ENCODE data around the gene MED6.

GRCh38 chr14:70597731-70598130 lies 2.7 kb downstream of the MED6 start:
- no peak for TF ChIP-seq NR1H2 (CRISPR knock-in tag; IDR thresholded peaks at IDR 0.05)
- TF ChIP-seq GABPB1 (CRISPR knock-in tag; IDR thresholded peaks at IDR 0.05), result no peak
- TF ChIP-seq RELA (CRISPR knock-in tag; IDR thresholded peaks at IDR 0.05; ENCODE audit: borderline replicate concordance), result no peak
- no peak for TF ChIP-seq CTCF (IDR thresholded peaks at IDR 0.05)
- no peak for TF ChIP-seq CREB1 (CRISPR knock-in tag; IDR thresholded peaks at IDR 0.05)
- TF ChIP-seq E2F1 (CRISPR knock-in tag; IDR thresholded peaks at IDR 0.05), result no peak
- TF ChIP-seq ZBTB43 (CRISPR knock-in tag; IDR thresholded peaks at IDR 0.05), result no peak

All from WTC11 (cell line).